Spinal cord (tissue), 10 donors: ENCODE measurements around the gene ATN1. TPM values are rescaled to one million over a fixed set of nuclear protein-coding genes. Genes with fewer than 3 reads are reported as not detected.
A peak's percentile ranks its signal among the peaks of the same experiment; 100 is the strongest.

ENCODE experiments used
- DNase-seq, 6 donors: peaks; one replicate each; pipeline versions ENCODE4 v3.0.0 to v3.0.0-alpha.2; 2013 to 2015; ENCODE audit warnings: low spot score in 6 of 6, low read depth in 4 of 6
- H3K27ac ChIP-seq: one replicate; pipeline ENCODE4 v1.5.1; 2013; ENCODE audit warnings: low read depth, low read length, control low read depth
- H3K27me3 ChIP-seq: one replicate; pipeline ENCODE4 v1.6.1; 2013; ENCODE audit warnings: low read length; ENCODE audit not compliant: control insufficient read depth, insufficient read depth
- H3K36me3 ChIP-seq: one replicate; pipeline ENCODE4 v1.6.1; 2013; ENCODE audit warnings: low read length; ENCODE audit not compliant: control insufficient read depth, insufficient read depth
- H3K4me1 ChIP-seq: one replicate; pipeline ENCODE4 v1.6.1; 2013; ENCODE audit warnings: low read length; ENCODE audit not compliant: control insufficient read depth, insufficient read depth
- H3K4me3 ChIP-seq: one replicate; pipeline ENCODE4 v1.5.1; 2013; ENCODE audit warnings: low read depth, low read length, control low read depth
- H3K9me3 ChIP-seq: one replicate; pipeline ENCODE4 v1.6.1; 2013; ENCODE audit warnings: low read length; ENCODE audit not compliant: control insufficient read depth, insufficient read depth
- WGBS: methylation state at CpG from one replicate; pipeline ENCODE4 v1.1.5; 2013; ENCODE audit warnings: missing lambda C conversion rate; ENCODE audit not compliant: insufficient coverage; 5-methylcytosine and 5-hydroxymethylcytosine counted together
- polyA plus RNA-seq, 2 donors: library from polyadenylated mRNA; unstranded; fragments of 120-200 nt; gene quantifications; one replicate each; pipeline ENCODE4 v1.2.1, GENCODE V29; 2013; ENCODE audit not compliant: insufficient read length in 2 of 2
- total RNA-seq, 2 donors: library from RNA; depleted of rRNA in 1 of 2; stranded (reverse); fragments of 120-200 nt in 1 of 2; fragments of >200 nt in 1 of 2; gene quantifications; one replicate each; pipeline versions ENCODE4 v1.2.3 to v1.2.4, GENCODE V29; 2013 to 2014
- donor health status: healthy.

Gene ATN1
- total and polyA plus RNA-seq, 4 donors: 23.1 to 228 (median 117) TPM

DNA sequence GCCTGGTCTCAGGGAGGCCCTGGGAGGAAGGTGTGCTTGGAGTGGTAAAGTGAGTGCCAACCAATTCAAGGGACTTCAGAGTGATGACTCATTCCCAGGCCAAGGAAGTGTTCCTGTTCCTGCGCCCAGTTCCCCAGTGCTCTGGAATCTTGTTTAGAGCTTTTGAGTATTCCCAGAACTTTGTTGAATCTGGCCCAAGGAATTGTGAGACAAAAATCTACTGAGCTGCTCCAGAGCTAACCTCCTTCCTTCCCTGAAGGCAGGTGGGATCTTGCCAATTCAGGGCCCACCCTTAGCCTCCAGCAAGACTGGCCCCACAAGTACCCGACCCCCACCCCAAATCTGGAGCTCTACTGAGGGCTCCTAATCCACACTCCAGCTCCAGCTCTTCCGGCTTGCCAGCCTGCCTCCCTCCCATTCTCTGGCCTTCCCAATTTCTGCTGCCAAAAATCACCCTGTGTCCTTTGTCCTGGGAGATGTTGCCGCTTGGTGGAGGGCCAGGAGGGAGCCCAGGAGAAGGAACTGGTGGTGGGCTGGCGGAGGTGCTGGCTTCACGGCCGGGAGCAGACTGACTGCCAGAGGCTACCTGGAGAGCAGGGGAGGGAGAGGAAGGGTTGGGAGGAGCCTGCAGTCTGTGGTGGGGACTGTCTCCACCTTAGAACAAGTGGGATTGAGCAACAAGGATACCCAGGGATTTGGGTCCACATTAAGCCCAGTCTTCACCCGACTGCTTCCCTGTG lies 2.0 kb upstream of the ATN1 start:
- Histone ChIP-seq H3K4me1 (peaks cover 67% of the 10 kb centered on the region), H3K27ac (peak overlapping the region; percentile 99), H3K36me3 (peaks cover 32% of the 10 kb centered on the region), H3K9me3 (no peaks in the 10 kb centered on the region), H3K4me3 (peak overlapping the region; percentile 46), H3K27me3 (no peaks in the 10 kb centered on the region)
- peak in 4 of 6 donors; percentile 83 to 96 (median 90) for DNase-seq
- WGBS: 2% methylated on average over 7 of the region's 8 CpGs

DNA sequence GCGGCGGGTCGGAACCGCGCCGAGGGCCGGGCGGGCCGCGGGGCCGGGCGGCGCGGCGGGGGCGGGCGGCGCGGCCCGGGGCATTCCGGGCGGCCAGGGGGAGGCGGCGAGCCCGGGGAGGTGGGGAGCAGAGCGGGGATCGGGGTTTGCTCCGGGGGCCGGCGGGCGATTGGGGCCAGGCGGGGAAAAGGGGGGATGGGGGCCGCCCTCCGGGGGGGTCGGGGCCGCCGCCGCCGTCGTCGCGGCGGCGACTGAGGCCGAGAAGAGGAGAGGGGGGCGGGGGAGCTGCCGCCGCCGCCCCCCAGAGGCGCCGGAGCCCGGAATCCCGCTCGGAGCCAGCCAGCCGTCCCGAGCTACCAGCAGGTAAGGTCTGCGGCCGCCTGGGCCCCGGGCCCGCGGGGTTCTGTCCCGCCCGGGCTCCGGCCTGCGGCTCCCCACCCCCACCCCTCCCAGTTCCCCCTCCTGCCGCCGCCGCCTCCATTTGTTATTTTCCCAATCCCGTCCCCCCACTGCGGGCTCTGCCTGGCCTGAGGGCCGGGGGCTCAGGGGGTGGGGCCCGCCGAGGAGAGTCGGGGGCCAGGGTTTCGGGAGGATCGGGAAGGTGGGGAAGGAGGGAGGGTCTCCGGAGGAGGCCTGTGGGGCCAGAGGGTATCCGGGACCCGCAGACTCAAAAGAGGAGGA lies 403 bp downstream of the ATN1 start:
- peak overlapping the region; percentile 92 for H3K27ac ChIP-seq
- H3K4me1 ChIP-seq: peaks cover 60% of the 10 kb centered on the region
- WGBS: 0% methylated on average over 42 of the region's 79 CpGs
- H3K27me3 ChIP-seq: no peaks in the 10 kb centered on the region
- peaks cover 11% of the 10 kb centered on the region for H3K36me3 ChIP-seq
- DNase-seq: peak in 2 of 6 donors; percentile 61 to 69
- H3K9me3 ChIP-seq: no peaks in the 10 kb centered on the region
- H3K4me3 ChIP-seq: peak overlapping the region; percentile 85

DNA sequence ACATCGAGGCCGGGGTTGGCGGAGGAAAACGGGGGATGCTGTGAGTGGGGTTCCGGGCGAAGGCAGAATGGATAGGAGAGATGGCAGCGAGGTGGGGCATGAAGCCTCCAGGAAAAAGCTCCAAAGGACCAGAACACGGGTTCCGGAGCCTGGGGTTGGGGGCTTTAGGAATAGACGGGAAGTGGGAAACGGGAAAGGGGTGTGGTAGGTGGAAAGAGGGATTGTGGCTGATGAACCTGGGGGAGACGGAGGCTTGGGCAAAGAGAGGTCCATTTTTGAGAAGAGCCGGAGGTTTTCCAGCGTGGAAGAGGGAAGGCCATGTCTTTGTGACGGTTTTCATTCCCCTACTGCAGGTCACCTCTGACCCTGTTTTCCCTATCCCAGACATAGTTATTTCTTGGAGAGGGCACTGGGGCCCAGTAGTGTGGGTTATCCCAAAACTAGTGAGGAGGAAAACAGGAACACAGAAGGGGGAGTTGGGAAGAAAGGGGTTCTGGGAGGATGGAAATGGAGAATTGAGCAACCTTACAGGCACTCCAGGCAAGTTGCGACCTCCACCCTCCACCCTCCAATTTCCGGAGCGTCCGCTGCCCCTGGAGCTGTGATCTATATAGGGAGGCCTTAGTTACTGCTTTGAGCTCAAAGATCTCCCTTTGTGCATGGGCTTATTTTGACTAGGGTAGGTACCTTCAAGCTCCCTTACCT lies 1.1 kb downstream of the ATN1 start:
- Histone ChIP-seq H3K27ac (peak overlapping the region; percentile 92), H3K36me3 (peaks cover 11% of the 10 kb centered on the region), H3K4me1 (peaks cover 57% of the 10 kb centered on the region), H3K27me3 (no peaks in the 10 kb centered on the region), H3K9me3 (no peaks in the 10 kb centered on the region), H3K4me3 (peak overlapping the region; percentile 85)
- under 1% methylated on average over 11 of the region's 19 CpGs for WGBS
- peak in 1 of 6 donors; percentile 25 for DNase-seq

DNA sequence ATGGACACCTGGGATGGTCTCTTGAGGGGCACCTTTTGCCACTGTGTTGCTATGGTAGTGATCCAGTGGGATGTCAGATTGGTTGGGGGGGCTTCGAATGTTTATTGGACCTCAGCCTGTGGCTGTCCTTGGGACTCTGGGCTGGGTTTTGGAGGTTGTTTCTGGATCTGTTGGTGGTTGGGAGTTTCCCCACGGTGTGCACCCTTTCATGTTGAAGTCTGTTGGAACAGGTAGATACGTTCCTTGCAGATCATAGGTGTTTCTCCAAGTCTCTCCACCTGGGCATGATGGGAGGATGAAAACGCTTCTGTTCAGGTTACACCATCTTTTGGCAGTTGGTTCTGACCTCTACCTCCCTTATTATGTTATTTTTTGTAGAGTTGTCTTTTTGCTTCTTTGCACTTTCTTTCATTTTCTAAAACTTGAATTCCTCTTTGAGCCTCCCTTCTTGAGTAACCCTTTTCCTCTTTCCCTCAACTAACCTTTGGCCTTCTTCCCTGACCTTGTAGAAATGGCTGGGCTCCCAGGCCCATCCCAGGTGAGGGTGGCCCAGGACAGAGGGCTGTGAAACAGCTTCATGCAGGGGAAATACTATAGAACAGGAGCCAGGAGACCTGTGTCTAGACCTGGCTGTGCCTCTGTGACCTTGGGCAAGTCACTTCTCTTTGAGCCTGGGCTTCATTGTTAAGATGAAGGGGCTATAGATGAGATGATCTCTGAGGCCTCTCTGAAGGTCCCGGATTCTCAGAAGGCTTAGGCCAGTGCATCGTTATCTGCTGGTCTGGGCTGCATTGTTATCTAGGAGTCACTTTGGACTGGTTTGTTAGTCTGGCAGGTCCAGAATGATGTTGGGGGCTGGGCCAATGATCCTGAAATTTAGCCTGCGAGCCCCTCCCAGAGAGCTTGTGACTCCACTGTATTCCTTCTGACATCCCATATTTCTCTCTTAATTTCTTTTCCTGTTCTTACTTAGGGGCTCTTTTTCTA lies 2.0 kb downstream of the ATN1 start:
- Histone ChIP-seq H3K9me3 (no peaks in the 10 kb centered on the region), H3K27ac (peak overlapping the region; percentile 92), H3K4me3 (peak overlapping the region; percentile 85), H3K27me3 (no peaks in the 10 kb centered on the region), H3K36me3 (peaks cover 20% of the 10 kb centered on the region), H3K4me1 (peaks cover 53% of the 10 kb centered on the region)
- DNase-seq: no peak
- WGBS: 71% methylated on average over 3 of the region's 7 CpGs

DNA sequence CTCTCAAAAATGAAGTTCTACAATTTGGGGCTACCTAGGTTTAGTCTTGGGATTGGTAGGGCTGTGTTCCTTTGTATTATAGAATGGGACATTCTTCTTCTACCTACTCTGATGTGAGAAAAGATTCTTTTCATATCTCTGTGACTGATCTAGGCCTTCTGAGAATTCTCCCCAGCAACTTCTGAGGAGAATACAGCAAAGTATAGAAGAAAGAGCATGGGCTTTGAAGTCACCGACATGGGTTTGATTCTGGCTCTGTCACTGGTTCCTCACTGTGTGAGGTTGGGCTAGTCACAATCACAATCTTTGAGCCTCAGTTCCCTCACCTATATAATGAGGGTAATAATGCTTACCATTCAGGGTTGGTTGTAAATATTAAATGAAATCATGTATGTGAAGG lies 5.0 kb downstream of the ATN1 start:
- DNase-seq: no peak
- no peak overlapping the region for H3K27ac ChIP-seq
- WGBS: no CpG with 5 or more reads among the region's 1 CpG

DNA sequence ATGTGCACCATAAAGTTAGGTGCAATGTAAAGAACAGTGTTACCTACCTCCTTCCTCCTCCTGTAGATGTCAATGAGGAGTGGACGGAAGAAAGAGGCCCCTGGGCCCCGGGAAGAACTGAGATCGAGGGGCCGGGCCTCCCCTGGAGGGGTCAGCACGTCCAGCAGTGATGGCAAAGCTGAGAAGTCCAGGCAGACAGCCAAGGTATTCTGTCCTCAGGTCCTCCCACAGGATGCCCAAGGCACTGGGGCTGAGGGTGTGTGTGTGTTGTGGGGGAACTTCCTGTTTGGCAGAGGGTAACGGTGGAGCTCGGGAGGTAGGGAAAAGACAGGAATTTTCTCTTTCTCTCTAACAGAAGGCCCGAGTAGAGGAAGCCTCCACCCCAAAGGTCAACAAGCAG lies 6.4 kb downstream of the ATN1 start:
- Histone ChIP-seq H3K36me3 (peaks cover 58% of the 10 kb centered on the region), H3K27me3 (no peaks in the 10 kb centered on the region), H3K4me3 (no peak overlapping the region), H3K27ac (peak overlapping the region; percentile 26), H3K4me1 (peaks cover 49% of the 10 kb centered on the region), H3K9me3 (no peaks in the 10 kb centered on the region)
- 45% methylated on average over 5 of the region's 8 CpGs for WGBS
- DNase-seq: peak in 1 of 6 donors; percentile 55

More for the DNA sequence above, 5.0 kb downstream of the ATN1 start:
- Histone ChIP-seq H3K9me3 (no peaks in the 10 kb centered on the region), H3K27me3 (no peaks in the 10 kb centered on the region), H3K4me3 (no peak overlapping the region), H3K36me3 (peaks cover 48% of the 10 kb centered on the region), H3K4me1 (peaks cover 42% of the 10 kb centered on the region)

DNA sequence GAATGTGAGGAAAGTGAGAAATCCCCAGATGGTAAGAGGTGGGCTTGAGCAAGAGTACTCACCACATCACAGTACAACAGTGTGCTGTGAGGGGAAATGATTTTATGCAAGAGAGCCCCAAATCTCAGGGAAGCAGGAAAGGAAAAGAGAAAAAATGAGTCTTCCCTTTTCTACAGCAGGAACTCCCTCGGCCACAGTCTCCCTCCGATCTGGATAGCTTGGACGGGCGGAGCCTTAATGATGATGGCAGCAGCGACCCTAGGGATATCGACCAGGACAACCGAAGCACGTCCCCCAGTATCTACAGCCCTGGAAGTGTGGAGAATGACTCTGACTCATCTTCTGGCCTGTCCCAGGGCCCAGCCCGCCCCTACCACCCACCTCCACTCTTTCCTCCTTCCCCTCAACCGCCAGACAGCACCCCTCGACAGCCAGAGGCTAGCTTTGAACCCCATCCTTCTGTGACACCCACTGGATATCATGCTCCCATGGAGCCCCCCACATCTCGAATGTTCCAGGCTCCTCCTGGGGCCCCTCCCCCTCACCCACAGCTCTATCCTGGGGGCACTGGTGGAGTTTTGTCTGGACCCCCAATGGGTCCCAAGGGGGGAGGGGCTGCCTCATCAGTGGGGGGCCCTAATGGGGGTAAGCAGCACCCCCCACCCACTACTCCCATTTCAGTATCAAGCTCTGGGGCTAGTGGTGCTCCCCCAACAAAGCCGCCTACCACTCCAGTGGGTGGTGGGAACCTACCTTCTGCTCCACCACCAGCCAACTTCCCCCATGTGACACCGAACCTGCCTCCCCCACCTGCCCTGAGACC lies 7.8 kb downstream of the ATN1 start:
- WGBS: 80% methylated on average over 8 of the region's 14 CpGs
- peaks cover 35% of the 10 kb centered on the region for H3K4me1 ChIP-seq
- H3K36me3 ChIP-seq: peaks cover 67% of the 10 kb centered on the region
- no peak for DNase-seq
- H3K9me3 ChIP-seq: no peaks in the 10 kb centered on the region
- H3K27me3 ChIP-seq: no peaks in the 10 kb centered on the region
- H3K4me3 ChIP-seq: no peak overlapping the region
- peak overlapping the region; percentile 1 for H3K27ac ChIP-seq

DNA sequence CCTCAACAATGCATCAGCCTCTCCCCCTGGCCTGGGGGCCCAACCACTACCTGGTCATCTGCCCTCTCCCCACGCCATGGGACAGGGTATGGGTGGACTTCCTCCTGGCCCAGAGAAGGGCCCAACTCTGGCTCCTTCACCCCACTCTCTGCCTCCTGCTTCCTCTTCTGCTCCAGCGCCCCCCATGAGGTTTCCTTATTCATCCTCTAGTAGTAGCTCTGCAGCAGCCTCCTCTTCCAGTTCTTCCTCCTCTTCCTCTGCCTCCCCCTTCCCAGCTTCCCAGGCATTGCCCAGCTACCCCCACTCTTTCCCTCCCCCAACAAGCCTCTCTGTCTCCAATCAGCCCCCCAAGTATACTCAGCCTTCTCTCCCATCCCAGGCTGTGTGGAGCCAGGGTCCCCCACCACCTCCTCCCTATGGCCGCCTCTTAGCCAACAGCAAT lies 8.5 kb downstream of the ATN1 start:
- no peak overlapping the region for H3K4me3 ChIP-seq
- H3K4me1 ChIP-seq: peaks cover 36% of the 10 kb centered on the region
- DNase-seq: no peak
- no peaks in the 10 kb centered on the region for H3K27me3 ChIP-seq
- no peaks in the 10 kb centered on the region for H3K9me3 ChIP-seq
- 90% methylated on average over 3 of the region's 3 CpGs for WGBS
- no peak overlapping the region for H3K27ac ChIP-seq
- peaks cover 73% of the 10 kb centered on the region for H3K36me3 ChIP-seq
